ENCODE results near the gene GNL3L.
"Not testable (repeated sequence)": the region's sequence is repeated elsewhere in the genome, so short reads cannot be mapped to it uniquely, and the experiment has no call there.

Gene GNL3L, protein sequence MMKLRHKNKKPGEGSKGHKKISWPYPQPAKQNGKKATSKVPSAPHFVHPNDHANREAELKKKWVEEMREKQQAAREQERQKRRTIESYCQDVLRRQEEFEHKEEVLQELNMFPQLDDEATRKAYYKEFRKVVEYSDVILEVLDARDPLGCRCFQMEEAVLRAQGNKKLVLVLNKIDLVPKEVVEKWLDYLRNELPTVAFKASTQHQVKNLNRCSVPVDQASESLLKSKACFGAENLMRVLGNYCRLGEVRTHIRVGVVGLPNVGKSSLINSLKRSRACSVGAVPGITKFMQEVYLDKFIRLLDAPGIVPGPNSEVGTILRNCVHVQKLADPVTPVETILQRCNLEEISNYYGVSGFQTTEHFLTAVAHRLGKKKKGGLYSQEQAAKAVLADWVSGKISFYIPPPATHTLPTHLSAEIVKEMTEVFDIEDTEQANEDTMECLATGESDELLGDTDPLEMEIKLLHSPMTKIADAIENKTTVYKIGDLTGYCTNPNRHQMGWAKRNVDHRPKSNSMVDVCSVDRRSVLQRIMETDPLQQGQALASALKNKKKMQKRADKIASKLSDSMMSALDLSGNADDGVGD

DNA sequence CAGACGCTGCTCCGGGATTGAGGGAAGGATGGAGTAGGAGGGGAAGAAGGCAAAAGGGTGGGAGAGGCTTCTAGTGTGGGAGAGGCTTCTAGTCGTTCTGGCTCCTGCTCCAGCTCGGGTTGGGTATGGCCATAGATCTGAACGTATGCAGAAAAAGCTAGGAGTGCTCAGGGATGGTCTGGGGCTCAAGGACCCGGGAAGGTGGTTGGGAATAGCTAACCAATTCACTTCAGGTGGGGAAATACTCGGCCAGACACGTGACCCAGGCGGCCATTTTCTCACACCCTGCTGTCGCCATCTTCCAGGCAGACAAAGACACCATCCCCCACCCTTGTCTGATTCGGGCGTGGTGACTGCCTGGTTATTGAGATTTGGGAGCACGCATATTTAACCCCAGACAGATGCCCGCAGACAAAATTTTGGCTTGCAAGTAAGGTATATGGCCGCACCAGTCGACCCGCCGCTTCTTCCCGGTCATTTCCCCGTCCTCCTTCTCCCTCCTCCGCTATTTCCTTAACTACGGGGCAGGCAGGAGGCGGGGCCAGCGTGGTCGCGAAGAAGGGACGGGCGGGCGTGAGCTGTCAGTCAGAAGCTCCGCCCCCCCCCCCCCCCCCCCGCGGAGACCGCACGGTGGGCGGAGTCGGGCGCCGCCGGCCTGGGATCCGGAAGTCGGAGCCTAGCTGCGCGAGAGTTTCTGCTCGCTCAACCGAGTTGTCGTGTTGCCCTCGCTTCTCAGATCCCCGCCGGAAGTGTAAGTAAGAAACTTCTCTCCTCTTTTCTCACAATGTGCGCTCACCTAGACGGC lies at the start of gene GNL3L:
Gene GNL3L (plus strand): TSS at position 668 of the 805 bp plus-strand sequence. CDS start 2,348 bp downstream, outside the sequence.
- Mint-ChIP-seq H3K36me3 (ENCODE audit: low read depth) (peaks cover 26% of the 10 kb centered on the region), H3K27ac (peak within 1 kb of the TSS; percentile 93), H3K4me1 (peaks cover 38% of the 10 kb centered on the region), H3K4me3 (peak within 1 kb of the TSS; percentile 91), H3K27me3 (no peaks in the 10 kb centered on the region), H3K9me3 (peaks cover 7% of the 10 kb centered on the region)
- DNase-seq: peak; percentile 78
- peak; percentile 90 for ATAC-seq

DNA sequence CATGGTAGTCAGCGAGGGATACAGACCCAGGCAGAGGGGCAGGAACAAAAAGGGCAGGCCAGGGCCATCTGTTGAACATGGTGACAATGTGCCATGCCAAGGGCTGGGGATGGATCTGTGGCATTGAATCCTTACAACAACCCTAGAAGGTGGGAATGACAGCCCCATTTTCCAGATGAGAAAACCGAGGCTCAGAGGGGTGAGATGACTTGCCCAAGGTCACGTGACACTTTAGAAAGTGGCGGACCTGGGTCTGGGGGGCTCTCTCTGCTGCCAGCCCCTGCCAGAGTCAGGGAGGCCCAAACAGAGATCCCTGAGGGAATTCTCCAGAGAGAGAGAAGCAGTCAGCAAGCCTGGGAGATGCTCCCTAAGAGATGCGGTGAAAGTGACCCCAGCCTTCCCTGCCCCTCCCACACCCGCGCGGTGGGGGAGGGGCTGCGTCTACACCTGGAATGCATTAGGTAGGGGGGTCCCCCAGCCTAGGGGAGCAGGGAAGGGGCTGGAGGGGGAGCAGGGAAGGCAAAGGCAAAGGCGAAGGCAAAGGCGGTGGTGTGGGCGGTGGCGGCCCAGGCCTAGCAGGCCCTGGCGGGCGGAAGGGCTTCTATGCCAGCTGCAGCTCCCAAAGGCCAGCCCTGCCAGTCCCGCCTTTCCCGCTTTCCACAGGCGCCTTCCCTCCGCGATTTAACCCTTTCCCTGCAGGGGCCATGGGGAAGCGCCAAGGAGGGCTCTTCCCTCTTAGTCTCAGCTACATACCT lies 47.0 kb upstream of the GNL3L start:
- ATAC-seq: no peak
- H3K4me3 Mint-ChIP-seq: no peak overlapping the region
- no peak overlapping the region for H3K27ac Mint-ChIP-seq
- H3K9me3 Mint-ChIP-seq: no peaks in the 10 kb centered on the region
- H3K4me1 Mint-ChIP-seq: no peaks in the 10 kb centered on the region
- no peak for DNase-seq
- no peaks in the 10 kb centered on the region for H3K36me3 Mint-ChIP-seq (ENCODE audit: low read depth)
- no peaks in the 10 kb centered on the region for H3K27me3 Mint-ChIP-seq

DNA sequence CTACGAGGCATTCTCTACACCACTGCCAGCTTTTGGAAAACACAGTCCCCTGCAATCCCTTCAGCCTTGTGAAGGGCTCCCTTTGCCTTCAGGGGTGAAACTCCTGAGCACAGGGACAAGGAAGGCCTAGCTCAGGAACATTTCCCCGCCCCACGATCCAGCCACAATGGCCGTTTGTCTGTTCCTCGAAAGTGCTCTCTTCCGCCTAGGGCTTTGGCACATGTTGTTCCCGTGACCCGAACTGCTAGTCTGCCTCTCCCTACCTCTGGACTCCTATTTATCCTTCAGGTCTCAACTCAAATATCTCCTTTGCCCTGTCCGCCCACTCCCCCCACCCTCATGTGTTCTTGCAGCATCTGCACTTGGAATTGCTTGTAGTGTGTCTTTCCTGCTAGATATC lies 46.1 kb upstream of the GNL3L start:
- no peak for DNase-seq
- no peaks in the 10 kb centered on the region for H3K4me1 Mint-ChIP-seq
- no peaks in the 10 kb centered on the region for H3K9me3 Mint-ChIP-seq
- no peak overlapping the region for H3K4me3 Mint-ChIP-seq
- H3K36me3 Mint-ChIP-seq (ENCODE audit: low read depth): no peaks in the 10 kb centered on the region
- no peak for ATAC-seq
- no peak overlapping the region for H3K27ac Mint-ChIP-seq
- H3K27me3 Mint-ChIP-seq: no peaks in the 10 kb centered on the region

DNA sequence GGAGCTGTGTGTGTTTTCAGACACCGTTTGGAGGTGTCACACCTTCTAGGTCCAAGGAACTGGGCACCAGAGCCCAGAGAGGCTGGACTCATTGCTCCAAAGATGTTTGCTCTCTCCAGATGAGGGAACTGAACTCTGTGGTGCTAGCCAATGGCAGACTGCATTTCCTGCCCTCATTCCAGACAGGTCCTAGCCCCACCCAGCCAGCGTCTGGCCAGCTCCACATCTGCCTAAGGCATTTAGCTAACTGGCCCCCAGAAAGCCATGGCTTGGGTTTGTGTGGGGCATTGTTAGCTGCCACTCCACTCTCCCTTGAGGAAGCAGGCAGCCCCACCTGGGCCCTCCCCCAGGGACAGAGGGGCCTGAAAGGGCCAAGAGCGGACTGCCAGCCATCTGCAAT lies 45.4 kb upstream of the GNL3L start:
- ATAC-seq (no peak), DNase-seq (no peak)
- Mint-ChIP-seq H3K9me3 (no peaks in the 10 kb centered on the region), H3K27me3 (no peaks in the 10 kb centered on the region), H3K27ac (no peak overlapping the region), H3K4me1 (no peaks in the 10 kb centered on the region), H3K4me3 (no peak overlapping the region), H3K36me3 (ENCODE audit: low read depth) (no peaks in the 10 kb centered on the region)

DNA sequence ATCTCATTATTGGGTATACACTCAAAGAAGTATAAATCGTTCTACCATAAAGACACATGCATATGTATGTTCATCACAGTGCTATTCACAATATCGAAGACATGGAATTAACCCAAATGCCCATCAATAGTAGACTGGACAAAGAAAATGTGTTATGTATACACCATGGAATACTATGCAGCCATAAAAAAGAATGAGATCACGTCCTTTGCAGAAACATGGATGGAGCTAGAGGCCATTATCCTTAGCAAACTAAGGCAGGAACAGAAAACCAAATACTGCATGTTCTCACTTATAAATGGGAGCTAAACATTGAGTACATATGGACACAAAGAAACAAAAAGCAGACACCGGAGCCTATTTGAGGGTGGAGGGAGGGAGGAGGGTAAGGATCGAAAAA lies 40.2 kb upstream of the GNL3L start:
- ATAC-seq; H3K27me3 Mint-ChIP-seq; H3K9me3 Mint-ChIP-seq; DNase-seq; H3K4me3 Mint-ChIP-seq; H3K27ac Mint-ChIP-seq; H3K4me1 Mint-ChIP-seq; H3K36me3 Mint-ChIP-seq (ENCODE audit: low read depth): not testable (repeated sequence)

DNA sequence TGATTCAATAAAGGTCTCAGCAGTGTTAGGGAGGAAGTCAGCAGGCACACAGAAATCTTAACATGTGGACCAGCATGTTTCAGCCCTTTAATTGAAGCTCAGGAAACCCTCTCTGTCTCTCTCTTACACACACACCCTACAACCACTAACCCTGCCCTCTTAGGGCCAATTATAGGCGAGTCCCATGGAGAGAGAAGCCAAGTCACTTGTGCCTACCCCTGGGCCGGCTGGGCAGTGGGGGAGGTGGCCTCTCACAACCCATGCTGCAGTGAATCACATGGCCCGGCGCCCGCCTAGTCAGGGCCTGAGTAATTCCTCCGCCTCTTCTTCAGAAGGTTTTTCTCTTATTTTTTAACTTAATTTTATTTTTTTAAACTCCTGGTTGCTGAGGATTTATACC lies 37.7 kb upstream of the GNL3L start:
- peaks cover 6% of the 10 kb centered on the region for H3K4me1 Mint-ChIP-seq
- H3K4me3 Mint-ChIP-seq: no peak overlapping the region
- H3K9me3 Mint-ChIP-seq: no peaks in the 10 kb centered on the region
- ATAC-seq (no peak), DNase-seq (no peak)
- no peaks in the 10 kb centered on the region for H3K36me3 Mint-ChIP-seq (ENCODE audit: low read depth)
- no peak overlapping the region for H3K27ac Mint-ChIP-seq
- peaks cover 19% of the 10 kb centered on the region for H3K27me3 Mint-ChIP-seq

DNA sequence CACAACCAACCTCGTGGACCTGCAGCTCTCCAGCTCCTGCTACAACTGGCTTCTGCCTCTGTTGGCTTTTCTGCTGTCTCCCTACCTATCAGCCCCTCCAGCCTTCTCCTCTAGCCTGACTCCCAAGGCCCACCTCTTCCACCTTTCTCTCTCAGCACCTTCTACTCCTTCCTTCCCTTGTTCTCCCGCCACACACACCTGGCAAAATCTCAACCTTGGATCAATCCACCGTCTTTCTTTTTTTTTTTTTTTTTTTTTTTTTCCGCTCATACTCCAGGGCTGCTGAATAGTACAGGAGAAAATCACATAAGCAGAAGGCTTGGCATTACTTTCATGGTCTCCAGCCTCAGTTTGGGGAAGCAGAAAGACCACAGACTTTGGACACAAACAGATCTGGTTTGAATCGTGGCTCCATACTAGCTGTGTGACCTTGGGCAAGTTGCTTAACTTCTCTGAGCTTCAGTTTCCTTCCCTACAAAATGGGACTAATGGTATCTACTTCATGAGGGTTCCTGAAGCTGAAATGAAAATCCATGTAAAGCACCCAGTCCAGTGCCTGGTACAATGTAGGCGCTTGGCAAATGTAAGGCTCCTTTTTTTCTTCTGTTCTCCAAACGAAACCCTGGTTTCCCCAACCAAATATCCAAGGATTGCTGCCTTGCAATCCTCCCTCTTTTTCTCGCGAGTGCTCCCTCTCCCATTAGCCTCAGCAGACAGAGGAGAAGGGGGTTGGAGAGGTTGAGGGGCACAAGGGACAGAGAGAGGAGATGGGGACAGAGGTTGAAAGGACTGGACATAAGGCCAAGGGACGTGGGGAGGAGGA lies 35.6 kb upstream of the GNL3L start:
- Mint-ChIP-seq H3K27ac (no peak overlapping the region), H3K36me3 (ENCODE audit: low read depth) (no peaks in the 10 kb centered on the region), H3K9me3 (no peaks in the 10 kb centered on the region), H3K4me1 (peaks cover 6% of the 10 kb centered on the region), H3K4me3 (no peak overlapping the region), H3K27me3 (peaks cover 31% of the 10 kb centered on the region)
- no peak for ATAC-seq
- no peak for DNase-seq

DNA sequence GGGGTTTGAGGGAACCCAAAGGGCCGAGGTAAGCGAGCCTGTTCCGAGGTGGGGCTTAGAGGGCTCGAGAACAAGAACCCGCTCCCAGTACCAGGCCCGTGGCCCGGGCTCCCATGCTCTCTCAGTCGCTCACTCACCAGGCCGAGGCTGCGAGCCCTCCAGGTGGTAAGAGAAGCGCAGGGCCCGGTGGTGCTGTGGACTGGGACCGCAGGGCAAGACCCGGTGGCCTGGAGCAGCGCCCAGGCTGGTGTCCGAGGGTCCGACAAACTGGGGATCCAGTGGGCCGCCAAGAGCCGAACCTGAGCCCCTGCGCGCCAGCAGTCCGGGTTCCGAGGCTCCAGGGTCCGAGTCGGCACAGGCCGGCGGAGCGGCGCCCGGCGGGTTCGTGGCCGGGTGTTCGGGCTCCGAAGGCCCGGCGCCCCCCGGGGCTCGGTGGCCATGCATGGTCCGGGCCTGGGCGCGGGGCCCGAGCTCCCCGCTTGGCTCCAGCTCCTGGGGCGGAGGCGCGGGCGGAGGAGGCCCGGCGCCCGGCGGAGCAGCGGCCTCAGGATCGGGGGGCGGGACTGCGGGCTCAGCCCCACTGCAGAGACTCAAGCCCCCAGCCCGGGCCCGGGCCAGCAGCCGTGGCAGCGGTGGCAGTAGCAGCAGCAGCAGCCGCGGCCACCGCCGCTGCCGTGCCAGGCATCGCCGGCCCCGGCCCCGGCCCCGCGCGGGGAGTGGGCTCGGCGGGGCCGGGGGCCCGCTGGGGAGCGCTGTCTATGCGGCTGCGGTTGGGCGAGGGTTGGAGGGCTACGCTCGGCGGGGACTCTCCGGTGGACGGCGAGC lies 34.8 kb upstream of the GNL3L start:
- ATAC-seq (no peak), DNase-seq (no peak)
- H3K4me3 Mint-ChIP-seq: peak overlapping the region; percentile 40
- no peak overlapping the region for H3K27ac Mint-ChIP-seq
- H3K36me3 Mint-ChIP-seq (ENCODE audit: low read depth): no peaks in the 10 kb centered on the region
- peaks cover 6% of the 10 kb centered on the region for H3K4me1 Mint-ChIP-seq
- no peaks in the 10 kb centered on the region for H3K9me3 Mint-ChIP-seq
- peaks cover 31% of the 10 kb centered on the region for H3K27me3 Mint-ChIP-seq

DNA sequence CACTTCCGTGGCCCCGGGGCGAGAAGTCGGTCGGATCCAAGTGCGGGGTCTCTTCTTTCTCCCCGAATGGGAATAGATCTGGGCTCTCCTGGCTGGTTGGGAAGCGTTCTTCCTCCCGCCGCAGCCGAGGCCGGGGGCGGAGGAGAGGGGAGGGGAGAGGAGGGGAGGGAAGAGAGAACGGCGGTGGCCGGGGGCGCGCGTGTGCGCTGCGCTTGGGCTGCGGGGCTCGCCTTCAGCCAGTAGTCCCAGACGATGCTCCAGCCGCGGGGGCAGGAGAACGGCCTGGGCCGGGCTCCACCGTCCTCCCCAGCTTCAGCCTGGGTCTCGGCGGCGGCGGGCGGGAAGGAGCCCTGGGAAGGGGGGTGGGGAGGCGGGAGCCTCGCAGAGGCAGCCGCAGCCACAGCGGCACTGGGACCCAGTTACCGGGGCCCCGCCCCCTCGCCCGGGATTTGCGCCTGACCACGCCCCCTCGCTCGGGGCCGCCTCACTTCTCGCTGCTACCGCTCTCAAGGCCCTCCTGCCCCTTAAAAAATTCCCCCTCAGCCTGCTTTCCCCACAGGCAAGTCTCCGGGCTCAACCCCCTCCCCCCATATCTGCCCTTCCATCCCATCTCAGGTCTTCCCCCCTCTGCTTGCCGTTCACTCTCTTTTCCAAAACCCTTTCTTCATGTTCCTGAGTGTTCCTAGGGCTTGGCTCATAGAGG lies 34.1 kb upstream of the GNL3L start, which contains the start of gene FGD1:
Gene FGD1 (minus strand): TSS at position 421 of the 703 bp plus-strand sequence. CDS start 802 bp downstream, outside the sequence.
- peak; percentile 52 for DNase-seq
- Mint-ChIP-seq H3K4me3 (peak within 1 kb of the TSS; percentile 58), H3K36me3 (ENCODE audit: low read depth) (no peaks in the 10 kb centered on the region), H3K27ac (no peak within 1 kb of the TSS), H3K27me3 (peaks cover 31% of the 10 kb centered on the region), H3K9me3 (no peaks in the 10 kb centered on the region), H3K4me1 (peaks cover 6% of the 10 kb centered on the region)
- ATAC-seq: no peak

DNA sequence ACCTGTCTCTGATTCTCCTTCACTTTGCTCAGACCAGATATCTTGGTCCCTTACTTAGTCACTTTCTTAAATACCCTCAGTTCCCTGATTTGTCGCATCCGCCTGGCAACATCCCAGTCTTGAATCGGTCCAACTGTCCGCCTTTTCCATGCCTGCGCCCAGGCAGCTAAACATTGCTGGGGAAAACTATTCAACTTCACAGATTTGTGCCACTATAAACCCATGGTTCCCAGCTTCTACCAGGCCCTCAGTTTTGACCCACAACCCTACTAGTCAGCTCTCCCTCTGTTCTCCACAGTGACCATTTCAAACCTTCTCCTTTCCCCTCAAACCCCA lies 33.5 kb upstream of the GNL3L start:
- Mint-ChIP-seq H3K4me3 (peak overlapping the region; percentile 58), H3K36me3 (ENCODE audit: low read depth) (no peaks in the 10 kb centered on the region), H3K9me3 (no peaks in the 10 kb centered on the region), H3K27ac (no peak overlapping the region), H3K27me3 (peaks cover 31% of the 10 kb centered on the region), H3K4me1 (peaks cover 6% of the 10 kb centered on the region)
- no peak for ATAC-seq
- no peak for DNase-seq

DNA sequence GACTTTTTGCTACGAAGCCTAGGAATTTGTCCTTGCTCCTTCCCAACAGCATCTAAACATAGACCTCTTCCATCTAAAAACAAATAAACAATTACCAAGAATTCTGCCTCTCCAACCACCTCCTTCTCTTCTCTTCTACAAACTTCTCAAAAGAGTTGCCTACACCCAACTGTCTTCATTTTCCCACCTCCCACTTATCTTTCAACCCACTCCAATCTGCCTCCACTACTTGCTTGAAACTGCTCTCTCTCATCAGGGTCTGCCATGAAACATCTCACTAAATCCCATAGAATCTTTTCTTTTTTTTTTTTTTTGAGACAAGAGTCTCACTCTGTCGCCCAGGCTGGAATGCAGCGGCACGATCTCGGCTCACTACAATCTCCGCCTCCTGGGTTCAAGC lies 33.1 kb upstream of the GNL3L start:
- Mint-ChIP-seq H3K4me3 (peak overlapping the region; percentile 58), H3K4me1 (peaks cover 6% of the 10 kb centered on the region), H3K27me3 (peaks cover 31% of the 10 kb centered on the region), H3K27ac (no peak overlapping the region), H3K9me3 (no peaks in the 10 kb centered on the region), H3K36me3 (ENCODE audit: low read depth) (no peaks in the 10 kb centered on the region)
- ATAC-seq (no peak), DNase-seq (no peak)

DNA sequence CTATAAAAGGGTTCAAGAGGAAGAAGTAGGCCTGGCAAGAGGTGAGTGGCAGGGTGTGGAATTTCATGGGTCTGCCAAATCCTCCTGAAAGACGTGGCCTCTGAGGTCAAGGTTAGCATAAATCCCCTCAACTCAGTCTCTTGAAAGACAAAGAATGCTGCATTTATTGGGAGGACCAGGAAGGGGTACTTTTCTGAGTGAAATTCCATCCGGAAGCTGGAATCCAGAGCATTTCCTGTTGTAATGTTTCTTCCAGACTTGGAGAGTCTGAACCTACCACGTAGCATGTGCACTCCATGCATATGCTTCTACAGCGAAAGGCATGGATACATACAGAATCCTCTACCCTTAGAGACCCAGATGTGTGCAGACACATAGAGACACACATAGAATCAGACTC lies 20.6 kb upstream of the GNL3L start:
- H3K36me3 Mint-ChIP-seq (ENCODE audit: low read depth): no peaks in the 10 kb centered on the region
- H3K9me3 Mint-ChIP-seq: peaks cover 3% of the 10 kb centered on the region
- no peak for DNase-seq
- no peak overlapping the region for H3K27ac Mint-ChIP-seq
- no peak overlapping the region for H3K4me3 Mint-ChIP-seq
- peaks cover 2% of the 10 kb centered on the region for H3K27me3 Mint-ChIP-seq
- no peak for ATAC-seq
- no peaks in the 10 kb centered on the region for H3K4me1 Mint-ChIP-seq

Measured in activated naive CD8-positive, alpha-beta T cell treated with anti-CD3 and anti-CD28 coated beads, Interleukin-2, amount 50 U/mL, for 24 hours (primary cell).